Measurements from ENCODE around the gene HTD2. TPM values are rescaled to one million over a fixed set of nuclear protein-coding genes. Genes with fewer than 3 reads are reported as not detected.
"Not testable (repeated sequence)": the region's sequence is repeated elsewhere in the genome, so short reads cannot be mapped to it uniquely, and the experiment has no call there.

Gene HTD2
- total RNA-seq, result 10.1 and 10.5 TPM in 2 replicates

DNA sequence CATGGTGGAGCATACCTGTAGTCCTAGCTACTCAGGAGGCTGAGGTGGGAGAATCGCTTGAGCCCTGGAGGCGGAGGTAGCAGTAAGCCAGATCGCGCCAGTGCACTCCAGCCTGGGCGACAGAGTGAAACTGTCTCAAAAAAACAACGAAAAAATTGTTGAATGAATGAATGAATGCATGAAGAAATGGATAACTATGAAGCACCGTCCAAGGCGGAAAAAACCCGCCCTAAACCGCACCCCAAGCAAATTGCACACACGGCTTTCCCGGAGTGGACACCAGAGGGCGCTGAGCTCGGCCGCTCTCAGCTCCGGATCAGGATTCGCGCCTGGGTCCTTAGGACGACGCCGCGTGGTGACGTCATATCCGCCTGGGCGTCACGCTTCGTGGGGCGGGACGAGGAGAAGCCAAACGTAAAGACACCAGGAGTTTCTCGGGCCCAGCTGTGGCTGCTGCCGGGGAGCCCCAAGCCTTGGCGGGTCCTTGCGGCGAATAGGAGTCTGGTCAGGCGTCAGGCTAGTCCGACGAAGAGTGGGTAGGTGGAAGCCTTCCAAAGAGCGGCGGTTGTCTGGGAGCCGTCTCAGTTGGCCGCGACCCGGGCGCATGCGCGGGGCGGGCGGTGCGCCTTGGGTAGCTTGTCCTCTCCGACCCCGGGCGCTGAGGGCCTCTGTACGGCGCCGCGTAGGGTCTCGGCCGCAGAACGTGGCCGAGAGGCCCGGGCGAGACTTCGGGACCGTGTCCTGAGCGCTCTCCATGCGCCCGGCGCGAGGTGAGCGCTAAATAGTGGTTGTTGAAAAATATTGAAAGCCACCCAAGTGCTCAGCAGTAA, at the start of gene HTD2, which contains the start of gene RPP14:
Gene HTD2 (plus strand): TSS at position 639 of the 830 bp plus-strand sequence. CDS start 11,094 bp downstream, outside the sequence.
Gene RPP14 (plus strand): TSS at position 364 of the 830 bp plus-strand sequence. CDS start 4,085 bp downstream, outside the sequence.
- intact Hi-C loops (cut with micrococcal nuclease), result loop anchor here (1.0 to 5.0 kb wide), 6 partner anchors 45 to 324 kb away; partner anchors contain the start of genes ABHD6 and PDHB
- Mint-ChIP-seq H3K36me3 (ENCODE audit: low read depth) (peaks cover 34% of the 10 kb centered on the region), H3K4me3 (ENCODE audit: low read depth) (peak within 1 kb of the TSS; percentile 91), H3K27ac (peak within 1 kb of the TSS; percentile 100), H3K9me3 (peaks cover 5% of the 10 kb centered on the region), H3K4me1 (ENCODE audit: low read depth) (peaks cover 23% of the 10 kb centered on the region), H3K27me3 (ENCODE audit: low read depth) (no peaks in the 10 kb centered on the region)
- DNase-seq (ENCODE audit: low spot score), result peak; percentile 97

DNA sequence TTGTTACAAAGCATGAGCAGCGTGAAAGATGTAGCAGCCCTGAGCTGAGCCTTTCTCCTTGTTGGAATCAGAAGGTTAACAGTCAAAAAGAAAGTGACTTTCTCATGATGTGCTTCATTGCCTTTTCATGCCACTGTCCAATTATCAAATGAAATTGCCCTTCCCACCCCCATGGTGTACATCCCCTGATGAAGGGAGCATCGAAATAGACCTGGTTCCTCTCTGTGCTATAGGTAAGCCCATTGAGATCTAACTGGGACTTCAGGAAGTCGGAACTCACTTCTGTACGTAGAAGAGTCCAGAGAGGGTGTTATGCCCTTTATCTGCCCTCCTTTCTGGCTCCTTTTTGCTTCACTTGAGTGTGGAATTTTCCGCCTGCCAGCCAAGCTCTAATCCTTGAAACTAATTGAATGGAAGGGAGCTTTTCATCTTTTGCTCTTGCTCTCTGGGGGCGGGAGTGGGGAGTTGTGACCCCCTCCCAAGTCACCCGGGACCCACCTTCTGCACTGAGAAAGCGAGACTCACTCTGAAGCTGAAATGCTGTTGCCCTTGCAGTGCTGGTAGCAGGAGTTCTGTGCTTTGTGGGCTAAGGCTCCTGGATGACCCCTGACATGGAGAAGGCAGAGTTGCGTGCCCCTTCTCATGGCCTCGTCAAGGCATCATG, 47.8 kb upstream of the HTD2 start:
- peaks cover 39% of the 10 kb centered on the region for H3K4me1 Mint-ChIP-seq (ENCODE audit: low read depth)
- peaks cover 54% of the 10 kb centered on the region for H3K36me3 Mint-ChIP-seq (ENCODE audit: low read depth)
- intact Hi-C loops (cut with micrococcal nuclease), result no loop called here
- H3K4me3 Mint-ChIP-seq (ENCODE audit: low read depth), result no peak overlapping the region
- no peak for DNase-seq (ENCODE audit: low spot score)
- no peaks in the 10 kb centered on the region for H3K9me3 Mint-ChIP-seq
- peak overlapping the region; percentile 48 for H3K27ac Mint-ChIP-seq
- H3K27me3 Mint-ChIP-seq (ENCODE audit: low read depth), result no peaks in the 10 kb centered on the region

DNA sequence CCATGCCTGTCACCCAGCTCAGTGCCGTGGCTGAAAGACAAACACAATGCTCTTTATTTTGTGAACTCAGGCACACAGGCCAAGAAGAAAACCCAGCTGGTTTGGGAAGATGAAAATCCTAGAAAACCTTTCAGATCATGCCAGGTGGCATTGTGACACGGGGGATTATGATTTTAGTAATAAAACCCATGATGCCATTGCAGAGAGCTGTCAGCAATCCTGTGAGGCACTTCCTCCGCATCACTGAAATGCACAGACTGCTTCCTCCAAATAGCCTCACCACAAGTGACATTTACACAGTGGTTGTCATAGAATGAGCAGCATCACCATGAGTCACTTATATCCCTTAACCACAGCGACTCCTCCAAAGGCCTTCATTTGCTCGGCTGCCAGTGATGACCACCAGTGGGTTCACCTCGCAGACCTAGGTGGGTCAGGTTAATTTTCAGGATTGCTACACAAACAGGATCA, 46.0 kb upstream of the HTD2 start:
- intact Hi-C loops (cut with micrococcal nuclease), result loop anchor here (1.0 to 10.0 kb wide), 5 partner anchors 12 to 95 kb away; partner anchors contain the start of genes ABHD6, HTD2 and RPP14
- H3K27me3 Mint-ChIP-seq (ENCODE audit: low read depth), result no peaks in the 10 kb centered on the region
- H3K4me3 Mint-ChIP-seq (ENCODE audit: low read depth), result no peak overlapping the region
- DNase-seq (ENCODE audit: low spot score), result no peak
- peaks cover 57% of the 10 kb centered on the region for H3K36me3 Mint-ChIP-seq (ENCODE audit: low read depth)
- peak overlapping the region; percentile 85 for H3K27ac Mint-ChIP-seq
- no peaks in the 10 kb centered on the region for H3K9me3 Mint-ChIP-seq
- peaks cover 43% of the 10 kb centered on the region for H3K4me1 Mint-ChIP-seq (ENCODE audit: low read depth)

DNA sequence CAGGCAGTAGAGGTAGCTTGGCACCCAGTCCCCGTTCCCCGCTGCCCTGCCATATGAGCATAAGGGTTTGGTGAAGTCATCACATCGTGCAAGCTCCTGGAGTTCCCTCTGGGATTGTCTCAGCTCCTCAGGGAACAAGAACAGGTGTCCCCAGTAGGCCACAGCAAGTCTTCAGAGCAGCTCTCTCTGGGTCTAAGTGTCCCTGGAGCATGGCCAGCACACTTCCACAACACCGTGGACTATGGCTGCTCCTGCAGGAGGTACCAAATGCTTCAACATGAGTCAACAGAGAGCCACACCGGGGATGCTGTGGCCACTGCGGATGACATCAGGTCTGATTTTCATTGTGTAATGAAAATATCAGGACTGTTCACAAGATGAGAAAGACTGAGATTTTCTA, 45.6 kb upstream of the HTD2 start:
- Mint-ChIP-seq H3K9me3 (no peaks in the 10 kb centered on the region), H3K27ac (peak overlapping the region; percentile 85), H3K4me1 (ENCODE audit: low read depth) (peaks cover 46% of the 10 kb centered on the region), H3K27me3 (ENCODE audit: low read depth) (no peaks in the 10 kb centered on the region), H3K4me3 (ENCODE audit: low read depth) (no peak overlapping the region), H3K36me3 (ENCODE audit: low read depth) (peaks cover 60% of the 10 kb centered on the region)
- DNase-seq (ENCODE audit: low spot score), result no peak
- intact Hi-C loops (cut with micrococcal nuclease), result loop anchor here (1.0 to 10.0 kb wide), 5 partner anchors 12 to 94 kb away; partner anchors contain the start of genes ABHD6, HTD2 and RPP14

DNA sequence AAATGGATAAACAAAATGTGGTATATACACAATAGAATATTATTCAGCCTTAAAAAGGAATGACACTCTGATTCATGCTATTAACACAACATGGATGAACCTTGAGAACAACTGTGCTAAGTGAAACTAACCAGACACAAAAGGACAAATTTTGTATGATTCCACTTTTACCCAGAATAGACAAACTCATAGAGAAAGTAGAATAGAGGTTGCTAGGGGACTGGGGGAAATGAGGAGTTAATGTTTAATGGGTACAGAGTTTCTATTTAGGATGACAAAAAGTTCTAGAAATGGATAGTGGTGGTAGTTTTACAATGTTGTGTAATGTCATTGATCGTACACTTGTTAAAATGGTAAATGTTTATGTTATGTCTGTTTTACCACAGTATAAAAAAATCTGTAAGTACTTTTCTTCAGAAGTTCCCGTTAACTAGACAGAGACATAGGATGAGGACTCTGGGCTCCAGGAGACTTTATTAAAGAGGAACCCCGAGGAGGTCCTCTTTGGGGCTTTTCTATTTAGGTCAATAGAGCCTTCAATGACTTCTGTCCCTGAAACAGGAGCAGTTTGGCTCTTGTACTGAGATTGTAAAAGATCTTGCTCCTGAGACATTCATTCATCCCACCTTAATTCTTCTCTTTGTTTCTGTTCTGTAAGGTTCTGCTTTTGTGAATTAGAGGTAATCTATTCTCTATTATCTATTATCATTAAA, 44.2 kb upstream of the HTD2 start:
- intact Hi-C loops (cut with micrococcal nuclease), result loop anchor here (2.0 to 10.0 kb wide), 3 partner anchors 45 to 93 kb away; partner anchors contain the start of genes HTD2 and RPP14
- H3K36me3 Mint-ChIP-seq (ENCODE audit: low read depth), result peaks cover 62% of the 10 kb centered on the region

DNA sequence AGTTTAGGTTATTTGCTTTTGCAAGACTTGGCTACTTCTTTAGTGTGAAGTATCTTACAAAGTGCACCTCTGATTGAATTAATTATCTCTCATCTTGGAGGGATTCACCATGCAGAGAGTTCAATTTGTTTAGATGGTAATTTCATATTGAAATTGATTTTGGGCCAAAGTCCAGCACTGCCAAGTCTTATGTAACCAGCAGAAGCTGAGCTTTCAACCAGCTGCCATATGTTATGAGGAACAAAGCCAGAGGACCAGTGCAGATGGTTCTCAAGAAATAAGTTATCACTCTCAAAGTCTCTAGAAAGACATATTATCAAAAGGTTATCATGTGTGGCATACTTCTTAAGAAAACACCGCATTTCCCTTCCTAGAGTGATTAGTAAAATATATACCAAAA, 39.7 kb upstream of the HTD2 start:
- intact Hi-C loops (cut with micrococcal nuclease), result loop anchor here (10.0 kb wide), 1 partner anchor 88 kb away; no protein-coding TSS in a partner anchor
- Mint-ChIP-seq H3K27me3 (ENCODE audit: low read depth) (no peaks in the 10 kb centered on the region), H3K4me3 (ENCODE audit: low read depth) (no peak overlapping the region), H3K9me3 (no peaks in the 10 kb centered on the region), H3K36me3 (ENCODE audit: low read depth) (peaks cover 62% of the 10 kb centered on the region), H3K27ac (peak overlapping the region; percentile 64), H3K4me1 (ENCODE audit: low read depth) (peaks cover 46% of the 10 kb centered on the region)
- no peak for DNase-seq (ENCODE audit: low spot score)

More for the DNA sequence above, 44.2 kb upstream of the HTD2 start:
- peak overlapping the region; percentile 7 for H3K27ac Mint-ChIP-seq
- no peak for DNase-seq (ENCODE audit: low spot score)
- no peaks in the 10 kb centered on the region for H3K27me3 Mint-ChIP-seq (ENCODE audit: low read depth)
- H3K4me3 Mint-ChIP-seq (ENCODE audit: low read depth), result no peak overlapping the region
- H3K4me1 Mint-ChIP-seq (ENCODE audit: low read depth), result peaks cover 57% of the 10 kb centered on the region
- H3K9me3 Mint-ChIP-seq, result no peaks in the 10 kb centered on the region

DNA sequence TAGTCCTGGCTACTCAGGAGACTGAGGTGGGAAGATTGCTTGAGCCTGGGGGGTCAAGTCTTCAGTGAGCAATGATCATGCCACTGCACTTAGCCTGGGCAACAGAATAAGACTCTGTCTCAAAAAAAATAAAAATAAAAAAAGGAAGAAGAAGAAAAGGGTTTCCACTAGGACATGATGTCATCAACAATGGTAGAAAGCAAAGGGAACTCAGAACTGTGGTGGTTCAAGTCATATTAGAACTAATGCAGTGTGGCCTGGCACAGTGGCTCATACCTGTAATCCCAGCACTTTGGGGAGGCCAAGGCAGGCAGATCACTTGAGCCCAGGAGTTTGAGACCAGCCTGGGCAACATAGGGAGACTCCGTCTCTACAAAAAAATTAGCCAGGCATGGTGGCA, 38.8 kb upstream of the HTD2 start:
- H3K27me3 Mint-ChIP-seq (ENCODE audit: low read depth); H3K4me3 Mint-ChIP-seq (ENCODE audit: low read depth); H3K9me3 Mint-ChIP-seq; DNase-seq (ENCODE audit: low spot score): not testable (repeated sequence)
- intact Hi-C loops (cut with micrococcal nuclease), result loop anchor here (10.0 kb wide), 1 partner anchor 87 kb away; no protein-coding TSS in a partner anchor
- Mint-ChIP-seq H3K36me3 (ENCODE audit: low read depth) (peaks cover 60% of the 10 kb centered on the region), H3K27ac (peak overlapping the region; percentile 52), H3K4me1 (ENCODE audit: low read depth) (peaks cover 47% of the 10 kb centered on the region)

DNA sequence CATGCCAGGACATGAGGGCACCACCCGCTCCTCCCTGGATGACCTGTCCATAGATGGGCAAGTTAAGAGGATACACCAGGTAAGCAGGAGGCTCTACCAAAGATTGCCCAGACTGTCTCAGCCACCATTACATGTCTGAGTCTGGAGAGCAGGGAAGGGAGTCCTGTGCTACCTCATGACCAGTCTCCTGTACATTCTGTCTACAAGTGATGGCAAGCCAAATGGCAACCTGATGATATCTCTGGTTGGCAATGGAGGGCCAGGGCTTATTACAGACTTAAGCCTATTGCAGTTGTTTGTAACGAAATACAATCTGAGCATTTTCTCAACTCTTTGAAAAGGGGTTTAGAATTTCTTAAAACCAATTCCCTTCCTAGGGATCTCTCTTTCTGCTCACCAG, 37.0 kb upstream of the HTD2 start:
- Mint-ChIP-seq H3K4me3 (ENCODE audit: low read depth) (no peak overlapping the region), H3K27ac (no peak overlapping the region), H3K27me3 (ENCODE audit: low read depth) (no peaks in the 10 kb centered on the region), H3K4me1 (ENCODE audit: low read depth) (peaks cover 44% of the 10 kb centered on the region), H3K36me3 (ENCODE audit: low read depth) (peaks cover 69% of the 10 kb centered on the region), H3K9me3 (no peaks in the 10 kb centered on the region)
- DNase-seq (ENCODE audit: low spot score), result no peak
- intact Hi-C loops (cut with micrococcal nuclease), result loop anchor here (10.0 kb wide), 1 partner anchor 85 kb away; no protein-coding TSS in a partner anchor

DNA sequence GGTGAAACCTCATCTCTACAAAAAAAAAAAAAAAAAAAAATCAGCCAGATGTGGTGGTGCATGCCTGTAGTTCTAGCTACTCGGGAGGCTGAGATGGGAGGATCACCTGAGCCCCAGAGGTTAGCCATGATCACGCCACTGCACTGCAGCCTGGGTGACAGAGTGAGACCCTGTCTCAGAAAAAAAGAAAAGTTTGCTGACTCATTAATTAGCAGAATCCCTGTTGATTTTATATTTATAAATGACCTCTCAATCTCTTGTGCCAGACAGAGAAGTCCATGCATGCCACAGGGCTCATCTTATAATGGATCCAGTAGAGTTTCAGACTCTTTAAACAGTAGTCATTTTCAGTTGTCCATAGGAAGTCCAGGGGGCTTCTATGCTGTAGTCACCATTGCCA, 35.8 kb upstream of the HTD2 start:
- no peak overlapping the region for H3K27ac Mint-ChIP-seq
- no peak for DNase-seq (ENCODE audit: low spot score)
- intact Hi-C loops (cut with micrococcal nuclease), result no loop called here
- H3K27me3 Mint-ChIP-seq (ENCODE audit: low read depth), result no peaks in the 10 kb centered on the region
- peaks cover 71% of the 10 kb centered on the region for H3K36me3 Mint-ChIP-seq (ENCODE audit: low read depth)
- no peak overlapping the region for H3K4me3 Mint-ChIP-seq (ENCODE audit: low read depth)
- no peaks in the 10 kb centered on the region for H3K9me3 Mint-ChIP-seq
- peaks cover 40% of the 10 kb centered on the region for H3K4me1 Mint-ChIP-seq (ENCODE audit: low read depth)

DNA sequence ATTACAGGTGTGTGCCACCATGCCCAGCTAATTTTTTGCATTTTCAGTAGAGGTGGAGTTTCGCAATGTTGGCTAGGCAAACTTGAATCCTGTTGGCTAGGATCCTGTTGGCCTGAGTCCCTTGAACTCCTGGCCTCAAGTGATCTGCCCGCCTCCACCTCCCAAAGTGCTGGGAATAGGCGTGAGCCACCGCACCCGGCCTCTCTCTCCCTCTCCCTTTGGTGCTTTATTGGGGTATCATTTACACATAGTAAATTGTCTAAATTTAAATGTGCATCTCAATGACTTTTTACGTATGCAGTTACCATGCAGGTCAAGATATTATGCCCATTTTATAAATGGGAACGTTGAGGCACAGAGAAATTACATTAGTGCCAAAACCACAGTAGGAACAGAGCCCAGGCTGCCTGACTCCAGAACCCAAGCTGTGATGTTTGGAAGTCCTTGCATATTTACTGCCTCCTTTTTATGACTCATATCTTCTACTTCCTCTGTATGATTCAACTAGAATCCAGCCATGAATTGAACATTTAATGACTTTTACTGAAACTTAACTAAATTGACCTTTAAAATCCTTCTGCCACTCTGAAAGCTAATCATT, 34.3 kb upstream of the HTD2 start:
- peak overlapping the region; percentile 82 for H3K27ac Mint-ChIP-seq
- peaks cover 26% of the 10 kb centered on the region for H3K4me1 Mint-ChIP-seq (ENCODE audit: low read depth)
- H3K4me3 Mint-ChIP-seq (ENCODE audit: low read depth), result no peak overlapping the region
- DNase-seq (ENCODE audit: low spot score), result no peak
- H3K27me3 Mint-ChIP-seq (ENCODE audit: low read depth), result no peaks in the 10 kb centered on the region
- H3K36me3 Mint-ChIP-seq (ENCODE audit: low read depth), result peaks cover 71% of the 10 kb centered on the region
- H3K9me3 Mint-ChIP-seq, result peaks cover 3% of the 10 kb centered on the region
- intact Hi-C loops (cut with micrococcal nuclease), result loop anchor here (1.0 to 2.0 kb wide), 2 partner anchors 12 to 35 kb away; partner anchors contain the start of gene ABHD6

DNA sequence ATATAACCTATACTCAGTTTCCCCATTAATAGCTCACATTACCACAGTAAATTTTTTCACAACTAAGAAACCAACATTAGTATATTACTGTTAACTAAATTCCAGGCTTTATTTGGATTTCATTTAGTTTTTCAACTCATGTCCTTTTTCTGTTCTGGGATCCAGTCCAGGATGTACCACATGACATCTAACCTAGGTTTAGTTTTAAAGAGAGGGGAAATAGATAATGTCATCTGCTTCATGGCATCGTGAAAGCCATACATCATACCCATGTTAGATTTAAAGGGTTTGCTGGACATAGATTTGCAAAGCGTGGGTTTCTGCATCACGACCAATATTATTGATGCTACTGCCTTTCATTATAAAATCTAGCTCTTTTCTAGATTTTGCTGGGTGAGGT, 33.4 kb upstream of the HTD2 start:
- no peak overlapping the region for H3K4me3 Mint-ChIP-seq (ENCODE audit: low read depth)
- H3K4me1 Mint-ChIP-seq (ENCODE audit: low read depth), result peaks cover 17% of the 10 kb centered on the region
- H3K27me3 Mint-ChIP-seq (ENCODE audit: low read depth), result no peaks in the 10 kb centered on the region
- H3K36me3 Mint-ChIP-seq (ENCODE audit: low read depth), result peaks cover 72% of the 10 kb centered on the region
- H3K9me3 Mint-ChIP-seq, result peaks cover 6% of the 10 kb centered on the region
- intact Hi-C loops (cut with micrococcal nuclease), result loop anchor here (1.0 to 2.0 kb wide), 2 partner anchors 13 to 36 kb away; partner anchors contain the start of gene ABHD6
- no peak for DNase-seq (ENCODE audit: low spot score)
- H3K27ac Mint-ChIP-seq, result peak overlapping the region; percentile 12

Measured in activated T-helper 2 cell treated with anti-CD3 and anti-CD28 coated beads, Interferon-gamma antibody, Interleukin-2, Interleukin-4, amounts not matched to agents 10 μg/mL and 5 μg/mL and 100 μg/mL, durations not matched to agents 14 hours and 24 hours and 36 hours (primary cell).